Occipital lobe (tissue), 2 donors: ENCODE data around the gene TRMT10C. TPM values are rescaled to one million over a fixed set of nuclear protein-coding genes. Genes with fewer than 3 reads are reported as not detected.

ENCODE experiments used
- small RNA-seq: library from RNA; depleted of rRNA; stranded (forward); fragments of <200 nt; gene quantifications from one replicate; pipeline ENCODE3, GENCODE V24; 2014
- total RNA-seq: library from RNA; depleted of rRNA; stranded (reverse); fragments of >200 nt; gene quantifications from one replicate; pipeline ENCODE4 v1.2.3, GENCODE V29; 2014

Gene TRMT10C
- total RNA-seq, 1 donor from 2014 or later = 58.5 TPM

Small RNAs within 50 kb of the gene (small RNA-seq; reads per million reads assigned to genes)
- not detected for gene RNU6-1256P

Other genes with a start within 250 kb of the TRMT10C start
- gene IMPG2, start 241.3 kb upstream of the TRMT10C start, total RNA-seq = 3.0 TPM
- 107 TPM for gene SENP7, start 48.7 kb upstream of the TRMT10C start, total RNA-seq
- 130 TPM for gene PCNP, start 12.3 kb downstream of the TRMT10C start, total RNA-seq
- gene ZBTB11, start 115.3 kb downstream of the TRMT10C start, total RNA-seq = 68.2 TPM
- 2,571 TPM for gene RPL24, start 124.8 kb downstream of the TRMT10C start, total RNA-seq
- 69.6 TPM for gene CEP97, start 162.7 kb downstream of the TRMT10C start, total RNA-seq
- 21.1 TPM for gene NXPE3, start 217.3 kb downstream of the TRMT10C start, total RNA-seq